Central memory CD8-positive, alpha-beta T cell (primary cell): Measurements from ENCODE around the gene VEGFB.
"Not testable (repeated sequence)": the region's sequence is repeated elsewhere in the genome, so short reads cannot be mapped to it uniquely, and the experiment has no call there.

ENCODE experiments used
- ATAC-seq: fragments of 150-1000 bp; cut with Tn5 transposase; replicated peaks from 2 replicates; pipeline ENCODE4 v1.10.0; 2022; ENCODE audit warnings: mild to moderate bottlenecking, moderate FRiP score, moderate number of reproducible peaks; ENCODE audit not compliant: poor library complexity, severe bottlenecking; ENCODE audit errors: extremely low read depth
- DNase-seq, 2 donors: peaks; one replicate each; pipeline ENCODE4 v3.0.0; 2021; ENCODE audit warnings: low spot score in 2 of 2
- H3K27ac Mint-ChIP-seq: one replicate; pipeline ENCODE4 v1.8.0; 2022; ENCODE audit warnings: low read depth, mild to moderate bottlenecking, moderate library complexity, mixed read lengths
- H3K27me3 Mint-ChIP-seq: one replicate; pipeline ENCODE4 v1.8.0; 2022; ENCODE audit warnings: mixed read lengths
- H3K36me3 Mint-ChIP-seq: one replicate; pipeline ENCODE4 v1.8.0; 2022; ENCODE audit warnings: mild to moderate bottlenecking, moderate library complexity, mixed read lengths; ENCODE audit not compliant: insufficient read depth
- H3K4me1 Mint-ChIP-seq: one replicate; pipeline ENCODE4 v1.8.0; 2022; ENCODE audit warnings: mixed read lengths
- H3K4me3 Mint-ChIP-seq: one replicate; pipeline ENCODE4 v1.8.0; 2022; ENCODE audit warnings: mild to moderate bottlenecking, moderate library complexity, mixed read lengths
- H3K9me3 Mint-ChIP-seq: one replicate; pipeline ENCODE4 v1.8.0; 2022; ENCODE audit warnings: mixed read lengths

The VEGFB gene

GRCh38 chr11:64240435-64241240, 6.3 kb downstream of the VEGFB start, which contains the start of gene FKBP2:
FKBP2 (plus strand) TSS chr11:64241095; CDS start chr11:64242388, 1,293 bp downstream.
- peak; percentile 67 for ATAC-seq
- Mint-ChIP-seq H3K4me3 (peak within 1 kb of the TSS; percentile 96), H3K9me3 (no peaks in the 10 kb centered on the region), H3K4me1 (peaks cover 34% of the 10 kb centered on the region), H3K27me3 (no peaks in the 10 kb centered on the region), H3K27ac (peak within 1 kb of the TSS; percentile 97), H3K36me3 (peaks cover 29% of the 10 kb centered on the region)
- peak; percentile 95 to 97 for DNase-seq

- peak overlapping the region; percentile 97 for H3K27ac Mint-ChIP-seq
- peaks cover 31% of the 10 kb centered on the region for H3K36me3 Mint-ChIP-seq
- ATAC-seq (peak; percentile 69), DNase-seq (peak; percentile 100)
- H3K4me1 Mint-ChIP-seq, result peaks cover 38% of the 10 kb centered on the region
- no peaks in the 10 kb centered on the region for H3K27me3 Mint-ChIP-seq
- no peaks in the 10 kb centered on the region for H3K9me3 Mint-ChIP-seq
- peak overlapping the region; percentile 96 for H3K4me3 Mint-ChIP-seq
Measured at GRCh38 chr11:64241241-64241490, 6.8 kb downstream of the VEGFB start.

GRCh38 chr11:64241491-64242374, 7.3 kb downstream of the VEGFB start:
- peak in 1 of 2 donors; percentile 44 for DNase-seq
- peak overlapping the region; percentile 97 for H3K27ac Mint-ChIP-seq
- peak; percentile 58 for ATAC-seq
- no peaks in the 10 kb centered on the region for H3K27me3 Mint-ChIP-seq
- H3K36me3 Mint-ChIP-seq, result peaks cover 31% of the 10 kb centered on the region
- H3K4me3 Mint-ChIP-seq, result peak overlapping the region; percentile 96
- H3K4me1 Mint-ChIP-seq, result peaks cover 39% of the 10 kb centered on the region
- no peaks in the 10 kb centered on the region for H3K9me3 Mint-ChIP-seq

DNA sequence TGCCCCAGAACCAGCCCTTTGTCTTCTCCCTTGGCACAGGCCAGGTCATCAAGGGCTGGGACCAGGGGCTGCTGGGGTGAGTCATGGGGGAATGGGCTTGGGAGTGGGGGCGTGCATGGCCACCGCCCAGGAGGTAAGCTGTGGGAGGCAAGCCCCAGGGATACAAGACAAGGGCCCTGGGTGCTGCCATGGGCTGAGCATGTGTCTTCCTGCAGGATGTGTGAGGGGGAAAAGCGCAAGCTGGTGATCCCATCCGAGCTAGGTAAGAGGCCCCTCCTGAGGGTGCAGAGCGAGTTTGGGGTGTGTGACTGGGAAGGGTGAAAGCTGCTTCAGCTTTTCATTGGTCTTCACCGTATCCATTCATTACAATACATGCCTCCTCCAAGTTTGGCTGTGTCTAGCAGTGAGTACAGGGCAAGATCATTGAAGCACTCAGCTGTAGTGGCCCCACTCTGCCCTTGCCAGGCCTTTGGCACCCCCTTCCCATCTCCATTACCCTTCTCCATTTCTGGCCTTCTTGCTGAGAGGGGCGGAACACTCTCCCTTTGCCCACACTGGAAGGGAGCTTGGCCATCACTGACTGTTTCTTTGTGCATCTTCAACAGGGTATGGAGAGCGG, 9.0 kb downstream of the VEGFB start:
- no peak for DNase-seq
- Mint-ChIP-seq H3K9me3 (no peaks in the 10 kb centered on the region), H3K27me3 (no peaks in the 10 kb centered on the region), H3K36me3 (peaks cover 33% of the 10 kb centered on the region), H3K4me1 (peaks cover 55% of the 10 kb centered on the region), H3K4me3 (peak overlapping the region; percentile 96), H3K27ac (peak overlapping the region; percentile 97)
- no peak for ATAC-seq

- ATAC-seq (no peak), DNase-seq (no peak)
- peak overlapping the region; percentile 96 for H3K4me3 Mint-ChIP-seq
- H3K27ac Mint-ChIP-seq, result peak overlapping the region; percentile 97
- H3K4me1 Mint-ChIP-seq, result peaks cover 57% of the 10 kb centered on the region
- no peaks in the 10 kb centered on the region for H3K9me3 Mint-ChIP-seq
- no peaks in the 10 kb centered on the region for H3K27me3 Mint-ChIP-seq
- H3K36me3 Mint-ChIP-seq, result peaks cover 30% of the 10 kb centered on the region
Measured at GRCh38 chr11:64244107-64244506, 9.7 kb downstream of the VEGFB start.

GRCh38 chr11:64244966-64245365, 10.6 kb downstream of the VEGFB start:
- no peaks in the 10 kb centered on the region for H3K27me3 Mint-ChIP-seq
- H3K36me3 Mint-ChIP-seq, result peaks cover 28% of the 10 kb centered on the region

GRCh38 chr11:64245401-64245796, 11.0 kb downstream of the VEGFB start:
- peaks cover 27% of the 10 kb centered on the region for H3K36me3 Mint-ChIP-seq
- ATAC-seq, result peak; percentile 20
- peaks cover 51% of the 10 kb centered on the region for H3K4me1 Mint-ChIP-seq
- H3K27me3 Mint-ChIP-seq, result no peaks in the 10 kb centered on the region
- H3K4me3 Mint-ChIP-seq, result peak overlapping the region; percentile 83
- H3K27ac Mint-ChIP-seq, result peak overlapping the region; percentile 93
- peak in 1 of 2 donors; percentile 67 for DNase-seq
- no peaks in the 10 kb centered on the region for H3K9me3 Mint-ChIP-seq

More at GRCh38 chr11:64244966-64245365, 10.6 kb downstream of the VEGFB start:
- H3K4me3 Mint-ChIP-seq, result peak overlapping the region; percentile 83
- DNase-seq (no peak), ATAC-seq (no peak)
- H3K4me1 Mint-ChIP-seq, result peaks cover 56% of the 10 kb centered on the region
- peak overlapping the region; percentile 93 for H3K27ac Mint-ChIP-seq
- H3K9me3 Mint-ChIP-seq, result no peaks in the 10 kb centered on the region

GRCh38 chr11:64245797-64246620, 11.6 kb downstream of the VEGFB start:
- no peaks in the 10 kb centered on the region for H3K27me3 Mint-ChIP-seq

GRCh38 chr11:64246621-64246870, 12.2 kb downstream of the VEGFB start:
- peak overlapping the region; percentile 83 for H3K4me3 Mint-ChIP-seq
- peak; percentile 3 for ATAC-seq
- H3K27ac Mint-ChIP-seq, result peak overlapping the region; percentile 29

More at GRCh38 chr11:64245797-64246620, 11.6 kb downstream of the VEGFB start:
- peak; percentile 44 to 61 for DNase-seq
- peak overlapping the region; percentile 83 for H3K4me3 Mint-ChIP-seq
- peak; percentile 6 for ATAC-seq
- H3K4me1 Mint-ChIP-seq, result peaks cover 48% of the 10 kb centered on the region
- peaks cover 21% of the 10 kb centered on the region for H3K36me3 Mint-ChIP-seq
- H3K9me3 Mint-ChIP-seq, result no peaks in the 10 kb centered on the region
- H3K27ac Mint-ChIP-seq, result peak overlapping the region; percentile 93

DNA sequence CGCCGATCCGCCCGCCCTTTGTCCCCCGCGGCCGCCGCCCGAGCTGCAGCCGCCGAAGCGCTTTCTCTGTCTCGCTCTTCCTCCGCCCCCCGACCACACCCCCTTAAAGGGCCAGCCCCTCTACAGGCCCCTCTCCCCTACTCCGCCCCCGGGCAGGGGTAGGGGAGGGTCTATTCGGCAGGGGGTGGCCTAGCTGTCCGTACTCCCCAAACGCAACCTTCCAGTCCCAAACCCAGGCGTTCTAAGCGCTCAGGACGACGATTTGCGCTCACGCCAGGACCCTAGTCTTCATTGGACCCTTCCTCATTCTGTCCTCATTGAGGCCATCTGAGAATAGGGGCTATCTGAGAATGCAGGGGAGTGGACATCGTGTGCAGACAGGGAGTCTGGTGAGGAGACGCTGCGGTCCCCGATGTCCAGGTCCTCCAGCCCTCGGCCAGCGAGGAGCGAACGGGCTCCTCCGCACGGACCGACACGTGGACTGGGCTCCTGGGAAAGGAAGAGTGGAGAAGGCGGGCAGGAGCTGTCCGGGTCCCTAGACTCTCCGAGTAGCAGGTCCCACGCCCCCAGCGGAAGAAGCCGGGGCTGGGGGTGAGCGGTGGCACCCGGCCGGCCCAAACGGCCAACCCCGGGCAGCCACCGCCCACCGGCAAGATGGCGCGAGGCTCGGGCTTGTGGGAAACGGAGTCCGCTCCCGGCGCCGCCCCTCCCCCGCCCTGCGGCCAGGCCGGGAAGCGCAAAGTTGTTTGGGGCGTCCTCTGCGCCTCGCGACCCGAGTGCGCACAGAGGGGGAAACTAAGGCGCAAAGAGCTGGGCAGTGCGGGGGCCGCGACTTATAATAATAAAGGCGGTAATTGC, 12.7 kb downstream of the VEGFB start, which contains the start of gene PPP1R14B:
Gene PPP1R14B, minus strand, starts transcription at position 73 of the 858 bp plus-strand sequence. CDS start 270 bp downstream, outside the sequence.
- H3K9me3 Mint-ChIP-seq, result no peaks in the 10 kb centered on the region
- ATAC-seq (peak; percentile 52), DNase-seq (peak; percentile 53 to 56)
- H3K27ac Mint-ChIP-seq, result peak within 1 kb of the TSS; percentile 93
- peaks cover 17% of the 10 kb centered on the region for H3K36me3 Mint-ChIP-seq
- H3K4me3 Mint-ChIP-seq, result peak within 1 kb of the TSS; percentile 83
- H3K4me1 Mint-ChIP-seq, result peaks cover 47% of the 10 kb centered on the region
- H3K27me3 Mint-ChIP-seq, result no peaks in the 10 kb centered on the region

More at GRCh38 chr11:64246621-64246870, 12.2 kb downstream of the VEGFB start:
- H3K9me3 Mint-ChIP-seq, DNase-seq, H3K27me3 Mint-ChIP-seq: not testable (repeated sequence)
- peaks cover 17% of the 10 kb centered on the region for H3K36me3 Mint-ChIP-seq
- peaks cover 45% of the 10 kb centered on the region for H3K4me1 Mint-ChIP-seq
